A549 treated with AZD9567 at 1 μM for 4 hours (cell line): Measurements from ENCODE around the gene PDPR. TPM values are rescaled to one million over a fixed set of nuclear protein-coding genes. Genes with fewer than 3 reads are reported as not detected.

Experiments used
- total RNA-seq: library from RNA; stranded (reverse); fragments of 200-300 nt; extraction: Qiagen RNA extraction; gene quantifications from 5 replicates; pipeline ENCODE4 v1.2.3, GENCODE V29; 2022; ENCODE audit not compliant: insufficient read depth

Gene PDPR
- 15.7 to 17.1 TPM (median 17.0 TPM) in 5 replicates for total RNA-seq

DNA sequence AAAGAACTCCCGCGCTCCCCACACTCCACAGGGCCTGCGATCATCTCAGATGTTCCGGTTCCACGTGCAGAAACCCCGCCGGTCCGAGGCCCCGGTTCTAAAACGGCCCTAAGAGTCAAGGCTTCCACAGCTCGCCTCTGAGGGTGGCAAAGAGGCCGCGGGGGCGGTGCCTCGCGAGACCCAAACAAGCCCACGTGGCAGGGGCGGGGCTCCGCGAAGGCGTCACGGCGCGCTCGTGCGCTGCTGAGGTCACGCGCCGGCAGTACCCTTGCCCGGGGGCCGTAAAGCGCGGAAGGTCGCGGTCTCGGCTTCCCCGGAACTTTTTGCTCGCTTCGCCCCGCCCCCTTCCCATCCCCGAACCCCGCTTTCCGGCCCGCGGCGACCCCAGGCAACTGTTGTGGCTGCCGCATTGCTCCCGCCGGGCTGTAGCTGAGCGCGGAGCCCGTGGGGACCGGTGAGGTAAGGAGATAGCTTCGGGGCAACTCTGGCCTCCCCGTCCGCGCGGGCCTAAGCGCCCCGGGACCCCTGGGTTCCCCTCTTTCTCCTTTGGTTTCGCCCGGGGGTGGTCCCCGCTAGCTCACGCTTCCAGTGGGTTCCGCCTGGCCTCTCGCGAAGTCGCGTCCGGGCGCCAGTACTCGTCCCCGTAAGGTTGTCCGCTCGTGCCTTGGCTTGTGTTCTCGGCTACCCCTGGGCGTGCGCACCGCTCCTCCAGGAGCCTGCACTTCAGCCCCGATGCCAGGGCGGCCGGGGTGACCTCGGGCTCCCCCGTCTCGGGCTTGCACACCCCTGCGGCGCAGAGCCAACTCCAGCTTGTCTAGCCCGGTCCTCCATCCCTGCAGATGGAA, at the start of gene PDPR:
TSS of gene PDPR (plus strand) at position 351 of the 845 bp plus-strand sequence. CDS start 6,161 bp downstream, outside the sequence.

GRCh38 chr16:70173212-70173837, 59.2 kb downstream of the PDPR start, which contains the start of gene CLEC18C:
Gene CLEC18C, plus strand, starts transcription at chr16:70173787. Its CDS starts 492 bp downstream, at chr16:70174279.

Other genes with a start within 250 kb of the PDPR start
- 0.10 to 0.19 TPM (median 0.17 TPM) in 3 of 5 replicates, not detected in the others for gene CLEC18A, start 163.0 kb upstream of the PDPR start, total RNA-seq
- gene CLEC18C, start 59.5 kb downstream of the PDPR start, total RNA-seq = 0.06 to 0.15 TPM in 2 of 5 replicates, not detected in the others
- gene EXOSC6, start 137.6 kb downstream of the PDPR start, total RNA-seq = 15.8 to 16.7 TPM (median 16.4 TPM) in 5 replicates
- 80.4 to 97.5 TPM (median 88.9 TPM) in 5 replicates for gene AARS1, start 175.2 kb downstream of the PDPR start, total RNA-seq
- gene DDX19B, start 184.9 kb downstream of the PDPR start, total RNA-seq = 27.5 to 45.5 TPM (median 31.5 TPM) in 5 replicates
- gene DDX19A, start 232.6 kb downstream of the PDPR start, total RNA-seq = 39.8 to 45.3 TPM (median 41.5 TPM) in 5 replicates